T-helper 22 cell (primary cell): ENCODE data around the gene KIF25.
"Not testable (repeated sequence)": the region's sequence is repeated elsewhere in the genome, so short reads cannot be mapped to it uniquely, and the experiment has no call there.

Source experiments
- DNase-seq: peaks from one replicate; pipeline ENCODE4 v3.0.0-alpha.2; 2020; ENCODE audit warnings: low read depth

The KIF25 gene

GRCh38 chr6:168072261-168072660, 74.8 kb downstream of the KIF25 start:
- no peak for DNase-seq

GRCh38 chr6:168072730-168073129, 75.3 kb downstream of the KIF25 start:
- no peak for DNase-seq

GRCh38 chr6:168073937-168074730, 76.7 kb downstream of the KIF25 start:
- no peak for DNase-seq

GRCh38 chr6:168075216-168075615, 77.7 kb downstream of the KIF25 start:
- no peak for DNase-seq

GRCh38 chr6:168075787-168076202, 78.3 kb downstream of the KIF25 start:
- DNase-seq, result no peak

- not testable (repeated sequence) for DNase-seq
Observed at GRCh38 chr6:168077401-168077800, 79.9 kb downstream of the KIF25 start.

- no peak for DNase-seq
Observed at GRCh38 chr6:168078175-168078942, 80.9 kb downstream of the KIF25 start.

- no peak for DNase-seq
Observed at GRCh38 chr6:168078943-168079405, 81.5 kb downstream of the KIF25 start, which contains the start of gene FRMD1. Gene FRMD1, minus strand, starts transcription at chr6:168079212. Its CDS starts 118 bp downstream, at chr6:168079094.

GRCh38 chr6:168080393-168081077, 83.1 kb downstream of the KIF25 start:
- DNase-seq, result no peak

- no peak for DNase-seq
Observed at GRCh38 chr6:168081858-168082546, 84.5 kb downstream of the KIF25 start.

- DNase-seq, result no peak
Observed at GRCh38 chr6:168082860-168083513, 85.5 kb downstream of the KIF25 start.

GRCh38 chr6:168083514-168083885, 86.0 kb downstream of the KIF25 start:
- no peak for DNase-seq

GRCh38 chr6:168084465-168085160, 87.1 kb downstream of the KIF25 start:
- DNase-seq, result no peak

- DNase-seq, result no peak
Observed at GRCh38 chr6:168086066-168086465, 88.6 kb downstream of the KIF25 start.

- no peak for DNase-seq
Observed at GRCh38 chr6:168086616-168087015, 89.1 kb downstream of the KIF25 start.

- DNase-seq, result no peak
Observed at GRCh38 chr6:168087436-168088160, 90.1 kb downstream of the KIF25 start.

- no peak for DNase-seq
Observed at GRCh38 chr6:168088161-168089053, 90.9 kb downstream of the KIF25 start.

- DNase-seq, result no peak
Observed at GRCh38 chr6:168089186-168090063, 92.0 kb downstream of the KIF25 start.
